Right lobe of liver (tissue), 4 donors: ENCODE measurements around the gene P2RY1.

ENCODE experiments used
- POLR2A ChIP-seq: fragments of 450-650 bp; IDR thresholded peaks from one replicate; pipeline ENCODE4 v1.6.1; 2017; ENCODE audit warnings: antibody characterized with exemption, mild to moderate bottlenecking
- TF ChIP-seq, protein P1 (sequence below), 4 donors: fragments of 200-600 bp in 3 of 4; fragments of 450-650 bp in 1 of 4; IDR thresholded peaks; one replicate each; pipeline versions ENCODE4 v1.5.1 to v1.8.0; 2016 to 2022; ENCODE audit warnings: antibody characterized with exemption in 4 of 4, mild to moderate bottlenecking in 2 of 4
- donor health status: DM: no; HTN: no; CAD: no.
- donor health status: DM: no; HTN: no; CAD: no.
- donor health status: DM: no; HTN: yes; CAD: no.

DNA sequence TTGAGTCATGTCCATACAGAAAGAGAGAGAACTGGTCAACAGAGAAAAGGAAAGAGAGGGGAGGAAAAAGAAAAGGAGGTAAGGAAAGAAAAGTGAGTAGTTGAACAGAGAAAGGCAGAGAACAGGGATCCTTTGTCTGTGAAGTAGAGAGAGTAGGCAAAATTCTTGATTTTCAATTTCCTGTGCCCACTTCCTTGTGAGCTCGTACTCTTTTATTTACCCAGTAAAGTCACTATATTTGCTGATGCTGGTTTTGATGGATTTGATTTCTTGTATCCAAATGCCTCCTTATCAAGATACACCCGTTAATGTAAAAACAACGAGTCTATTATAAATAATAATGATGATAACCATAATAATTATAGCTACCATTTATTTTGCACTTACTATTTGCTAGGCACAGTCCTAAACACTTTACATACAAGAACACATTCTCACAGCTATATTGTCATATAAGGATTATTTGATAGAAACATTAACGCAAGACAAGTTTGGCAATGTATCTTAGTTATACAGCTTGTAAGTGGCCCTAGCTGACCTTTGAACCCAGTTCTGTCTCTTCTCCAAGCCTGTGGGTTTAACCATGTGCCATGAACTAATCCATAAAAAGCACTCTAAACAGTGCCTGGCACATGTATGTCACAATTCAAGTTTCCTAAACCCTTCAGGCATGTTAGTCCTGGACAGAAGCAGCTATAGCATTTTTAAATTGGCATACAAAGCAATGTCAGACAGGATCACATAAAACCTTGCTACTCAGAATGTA, 6.7 kb upstream of the P2RY1 start:
- TF ChIP-seq, protein P1, sequence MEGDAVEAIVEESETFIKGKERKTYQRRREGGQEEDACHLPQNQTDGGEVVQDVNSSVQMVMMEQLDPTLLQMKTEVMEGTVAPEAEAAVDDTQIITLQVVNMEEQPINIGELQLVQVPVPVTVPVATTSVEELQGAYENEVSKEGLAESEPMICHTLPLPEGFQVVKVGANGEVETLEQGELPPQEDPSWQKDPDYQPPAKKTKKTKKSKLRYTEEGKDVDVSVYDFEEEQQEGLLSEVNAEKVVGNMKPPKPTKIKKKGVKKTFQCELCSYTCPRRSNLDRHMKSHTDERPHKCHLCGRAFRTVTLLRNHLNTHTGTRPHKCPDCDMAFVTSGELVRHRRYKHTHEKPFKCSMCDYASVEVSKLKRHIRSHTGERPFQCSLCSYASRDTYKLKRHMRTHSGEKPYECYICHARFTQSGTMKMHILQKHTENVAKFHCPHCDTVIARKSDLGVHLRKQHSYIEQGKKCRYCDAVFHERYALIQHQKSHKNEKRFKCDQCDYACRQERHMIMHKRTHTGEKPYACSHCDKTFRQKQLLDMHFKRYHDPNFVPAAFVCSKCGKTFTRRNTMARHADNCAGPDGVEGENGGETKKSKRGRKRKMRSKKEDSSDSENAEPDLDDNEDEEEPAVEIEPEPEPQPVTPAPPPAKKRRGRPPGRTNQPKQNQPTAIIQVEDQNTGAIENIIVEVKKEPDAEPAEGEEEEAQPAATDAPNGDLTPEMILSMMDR (IDR thresholded peaks at IDR 0.05), result no peak
- TF ChIP-seq POLR2A, result no peak
